GM12875 (cell line): ENCODE data around the gene TBL1X.
"Not testable (repeated sequence)": the region's sequence is repeated elsewhere in the genome, so short reads cannot be mapped to it uniquely, and the experiment has no call there.

ENCODE experiments used
- H3K4me3 ChIP-seq: one replicate; pipeline ENCODE4 v1.5.1; 2011; ENCODE audit warnings: low read depth, low read length, control low read depth
- TF ChIP-seq, protein P1 (sequence below): IDR thresholded peaks from 2 replicates; pipeline ENCODE4 v1.5.1; 2011; ENCODE audit warnings: low read depth, mild to moderate bottlenecking, control low read depth, inconsistent platforms, low read length, moderate library complexity, borderline replicate concordance; ENCODE audit not compliant: insufficient read depth

The TBL1X gene

DNA sequence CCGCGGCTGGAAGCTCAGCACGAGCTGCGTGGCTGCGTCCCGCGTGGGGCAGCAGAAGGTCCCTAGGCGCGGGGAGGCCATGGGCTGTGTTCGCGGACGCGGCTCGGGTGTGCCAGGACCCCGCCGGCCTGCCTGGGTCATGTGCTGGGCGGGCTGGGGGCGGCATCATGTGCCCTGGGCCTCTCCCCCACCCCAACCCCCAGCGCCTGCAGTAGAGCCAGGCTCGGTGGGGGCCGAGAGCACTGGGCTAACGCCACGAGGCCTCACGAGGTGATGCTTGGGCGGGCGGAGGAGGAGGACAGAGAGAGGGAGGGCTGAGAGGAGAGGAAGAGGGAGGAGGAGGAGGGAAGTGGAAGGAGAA is 300.9 kb downstream of the TBL1X start, which contains the start of gene GPR143:
GPR143 (minus strand) TSS at position 111 of the 361 bp plus-strand sequence; CDS start at position 81, 30 bp downstream.
- TF ChIP-seq, protein P1, sequence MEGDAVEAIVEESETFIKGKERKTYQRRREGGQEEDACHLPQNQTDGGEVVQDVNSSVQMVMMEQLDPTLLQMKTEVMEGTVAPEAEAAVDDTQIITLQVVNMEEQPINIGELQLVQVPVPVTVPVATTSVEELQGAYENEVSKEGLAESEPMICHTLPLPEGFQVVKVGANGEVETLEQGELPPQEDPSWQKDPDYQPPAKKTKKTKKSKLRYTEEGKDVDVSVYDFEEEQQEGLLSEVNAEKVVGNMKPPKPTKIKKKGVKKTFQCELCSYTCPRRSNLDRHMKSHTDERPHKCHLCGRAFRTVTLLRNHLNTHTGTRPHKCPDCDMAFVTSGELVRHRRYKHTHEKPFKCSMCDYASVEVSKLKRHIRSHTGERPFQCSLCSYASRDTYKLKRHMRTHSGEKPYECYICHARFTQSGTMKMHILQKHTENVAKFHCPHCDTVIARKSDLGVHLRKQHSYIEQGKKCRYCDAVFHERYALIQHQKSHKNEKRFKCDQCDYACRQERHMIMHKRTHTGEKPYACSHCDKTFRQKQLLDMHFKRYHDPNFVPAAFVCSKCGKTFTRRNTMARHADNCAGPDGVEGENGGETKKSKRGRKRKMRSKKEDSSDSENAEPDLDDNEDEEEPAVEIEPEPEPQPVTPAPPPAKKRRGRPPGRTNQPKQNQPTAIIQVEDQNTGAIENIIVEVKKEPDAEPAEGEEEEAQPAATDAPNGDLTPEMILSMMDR = no peak
- no peak within 1 kb of the TSS for H3K4me3 ChIP-seq

DNA sequence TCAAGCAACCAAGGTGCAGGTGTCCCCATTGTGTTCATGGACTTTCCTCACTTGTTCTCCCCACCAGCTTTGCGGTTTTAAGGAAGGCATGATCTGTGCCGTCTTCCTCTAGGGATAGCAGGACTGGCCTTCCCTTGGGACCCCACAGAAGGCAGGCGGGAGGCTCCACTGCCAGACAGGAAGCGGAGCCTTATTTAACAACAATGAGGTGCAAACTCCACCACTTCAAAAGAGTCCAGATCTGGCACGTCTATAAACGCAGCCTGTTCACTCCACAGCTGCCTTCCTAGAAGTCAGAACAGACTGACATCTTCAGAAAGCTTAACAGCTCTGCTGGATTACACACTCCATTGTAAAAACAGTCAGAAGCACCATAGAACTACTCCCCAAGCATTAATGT is 302.5 kb downstream of the TBL1X start:
- TF ChIP-seq, protein P1 = no peak
- H3K4me3 ChIP-seq = no peak overlapping the region

DNA sequence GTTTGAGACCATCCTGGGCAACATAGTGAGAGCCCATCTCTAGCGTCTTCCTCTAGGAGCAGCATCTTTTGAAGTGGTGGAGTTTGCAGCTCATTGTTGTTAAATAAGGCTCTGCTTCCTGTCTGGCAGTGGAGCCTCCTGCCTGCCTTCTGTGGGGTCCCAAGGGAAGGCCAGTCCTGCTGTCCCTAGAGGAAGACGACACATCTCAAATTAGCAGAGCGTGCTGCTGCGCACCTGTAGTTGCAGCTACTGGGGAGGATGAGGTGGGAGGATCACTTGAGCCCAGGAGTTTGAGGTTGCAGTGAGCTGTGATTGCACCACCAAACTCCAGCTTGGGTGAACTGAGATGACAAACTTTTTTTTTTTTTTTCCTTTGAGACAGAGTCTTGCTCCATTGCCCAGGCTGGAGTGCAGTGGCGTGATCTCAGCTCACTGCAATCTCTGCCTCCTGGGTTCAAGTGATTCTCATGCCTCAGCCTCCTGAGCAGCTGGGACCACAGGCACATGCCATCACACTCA is 303.5 kb downstream of the TBL1X start:
- not testable (repeated sequence) for H3K4me3 ChIP-seq

- TF ChIP-seq, protein P1 = no peak
- H3K4me3 ChIP-seq = no peak overlapping the region
Measured at GRCh38 chrX:9770319-9770718, 305.5 kb downstream of the TBL1X start.

GRCh38 chrX:9772943-9773342 is 308.1 kb downstream of the TBL1X start:
- no peak overlapping the region for H3K4me3 ChIP-seq
- TF ChIP-seq, protein P1 = no peak

DNA sequence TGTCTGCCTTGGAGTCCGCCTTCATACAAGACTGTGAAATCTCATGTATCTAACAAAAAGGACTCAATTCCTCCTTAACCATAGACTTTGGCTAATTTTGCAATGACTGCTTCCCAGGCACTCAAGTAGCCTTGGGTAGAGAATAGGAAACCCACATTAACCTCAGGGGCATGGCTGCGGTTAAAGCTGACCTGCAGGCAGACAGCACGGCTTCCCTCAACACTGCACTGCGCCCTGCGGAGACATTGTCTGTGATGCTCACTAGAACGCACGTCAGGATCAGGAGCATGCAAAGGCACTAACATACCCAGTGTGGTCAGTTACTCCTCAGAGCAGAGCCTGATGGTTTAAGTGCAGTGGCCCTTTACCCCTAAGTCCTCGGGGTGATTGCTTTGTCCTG is 311.1 kb downstream of the TBL1X start:
- H3K4me3 ChIP-seq = no peak overlapping the region
- TF ChIP-seq, protein P1 = no peak

DNA sequence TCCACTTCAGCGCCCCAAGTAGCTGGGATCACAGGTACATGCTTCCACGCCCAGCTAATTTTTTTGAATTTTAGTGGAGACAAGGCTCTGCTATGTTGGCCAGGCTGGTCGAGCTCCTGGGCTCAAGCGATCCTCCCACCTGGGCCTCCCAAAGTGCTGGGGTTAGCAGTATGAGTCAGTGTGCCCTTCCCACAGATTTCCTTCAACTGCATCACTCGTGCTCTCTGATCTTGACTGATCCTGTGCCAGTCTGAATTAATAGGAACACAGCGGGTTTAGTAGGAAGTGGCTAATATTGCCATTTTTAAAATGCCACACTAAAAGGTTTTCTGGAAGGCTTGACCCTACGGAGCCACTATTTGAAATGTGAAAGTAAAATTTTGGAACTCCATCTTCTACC is 317.1 kb downstream of the TBL1X start:
- TF ChIP-seq, protein P1 = no peak
- no peak overlapping the region for H3K4me3 ChIP-seq

DNA sequence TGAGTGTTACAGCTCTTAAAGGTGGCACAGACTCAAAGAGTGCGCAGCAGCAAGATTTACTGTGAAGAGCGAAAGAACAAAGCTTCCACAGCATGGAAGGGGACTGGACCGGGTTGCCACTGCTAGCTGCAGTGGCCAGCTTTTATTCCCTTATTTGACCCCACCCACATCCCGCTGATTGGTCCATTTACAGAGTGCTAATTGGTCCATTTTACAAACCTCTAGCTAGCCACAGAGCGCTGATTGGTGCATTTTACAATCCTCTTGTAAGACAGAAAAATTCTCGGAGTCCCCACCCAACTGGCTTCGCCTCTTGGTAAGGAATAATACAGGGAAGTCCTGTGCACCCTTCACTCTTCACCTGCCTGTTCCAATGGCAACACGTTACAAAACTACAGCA is 319.5 kb downstream of the TBL1X start:
- H3K4me3 ChIP-seq = no peak overlapping the region
- TF ChIP-seq, protein P1 = no peak
